Smooth muscle cell (in vitro differentiated cells): ENCODE results near the gene UBE4A. TPM values are rescaled to one million over a fixed set of nuclear protein-coding genes. Genes with fewer than 3 reads are reported as not detected.

Source experiments
- DNase-seq: peaks from one replicate; lab custom pipeline; 2025; ENCODE audit not compliant: unreplicated experiment; lab: John Stamatoyannopoulos, UW
- H2AFZ ChIP-seq: fragments of 200-600 bp; sonication (generic); 2 replicates; pipeline ENCODE4 v1.6.0; 2016; ENCODE audit warnings: antibody characterized with exemption, low read depth, mild to moderate bottlenecking
- H3F3A ChIP-seq: fragments of 200-600 bp; sonication (generic); 2 replicates; pipeline ENCODE4 v1.6.0; 2017; ENCODE audit warnings: antibody characterized with exemption, low read depth
- H3K27ac ChIP-seq: fragments of 200-600 bp; sonication (generic); 2 replicates; pipeline ENCODE4 v1.5.1; 2016; ENCODE audit warnings: low read depth, mild to moderate bottlenecking
- H3K27me3 ChIP-seq: fragments of 200-600 bp; sonication (generic); 2 replicates; pipeline ENCODE4 v1.6.1; 2016; ENCODE audit warnings: low read depth, mild to moderate bottlenecking
- H3K36me3 ChIP-seq: fragments of 200-600 bp; sonication (generic); 2 replicates; pipeline ENCODE4 v1.5.1; 2016; ENCODE audit warnings: low read depth
- H3K4me1 ChIP-seq: fragments of 200-600 bp; sonication (generic); 2 replicates; pipeline ENCODE4 v1.5.1; 2016; ENCODE audit warnings: low read depth
- H3K4me2 ChIP-seq: fragments of 200-600 bp; sonication (generic); 2 replicates; pipeline ENCODE4 v1.6.0; 2016; ENCODE audit warnings: mild to moderate bottlenecking
- H3K4me3 ChIP-seq: fragments of 200-600 bp; sonication (generic); 2 replicates; pipeline ENCODE4 v1.5.1; 2016; ENCODE audit warnings: mild to moderate bottlenecking
- H3K79me2 ChIP-seq: fragments of 200-600 bp; sonication (generic); 2 replicates; pipeline ENCODE4 v1.6.0; 2016; ENCODE audit warnings: low read depth, mild to moderate bottlenecking
- H3K9ac ChIP-seq: fragments of 200-600 bp; sonication (generic); 2 replicates; pipeline ENCODE4 v1.6.0; 2016; ENCODE audit warnings: low read depth
- H3K9me3 ChIP-seq: fragments of 200-600 bp; sonication (generic); replicated peaks from 2 replicates; pipeline ENCODE4 v1.5.1; 2016; ENCODE audit warnings: low read depth
- H4K20me1 ChIP-seq: fragments of 200-600 bp; sonication (generic); 2 replicates; pipeline ENCODE4 v1.6.0; 2016; ENCODE audit warnings: low read depth
- WGBS: methylation state at CpG from one replicate; pipeline ENCODE4 v1.1.7; 2016; ENCODE audit warnings: low lambda C conversion rate; 5-methylcytosine and 5-hydroxymethylcytosine counted together
- polyA plus RNA-seq: library from polyadenylated mRNA; unstranded; fragments of >200 nt; fragmentation: Nextera tagmentation; extraction: Ambion mirVana; gene quantifications from 2 replicates; pipeline ENCODE4 v1.2.1, GENCODE V29; 2016
- total RNA-seq: library from RNA; depleted of rRNA; stranded (reverse); fragments of >200 nt; gene quantifications from 2 replicates; pipeline ENCODE4 v1.2.3, GENCODE V29; 2014
- TF ChIP-seq, protein P1 (sequence below): fragments of 200-600 bp; sonication (generic); IDR thresholded peaks from 2 replicates; pipeline ENCODE4 v1.5.1; 2017; ENCODE audit warnings: borderline replicate concordance, mild to moderate bottlenecking, antibody characterized with exemption; ENCODE audit not compliant: insufficient read depth, poor library complexity, severe bottlenecking

Gene UBE4A
- total and polyA plus RNA-seq, 2 experiments from 2014 or later: 17.3 to 52.4 TPM

DNA sequence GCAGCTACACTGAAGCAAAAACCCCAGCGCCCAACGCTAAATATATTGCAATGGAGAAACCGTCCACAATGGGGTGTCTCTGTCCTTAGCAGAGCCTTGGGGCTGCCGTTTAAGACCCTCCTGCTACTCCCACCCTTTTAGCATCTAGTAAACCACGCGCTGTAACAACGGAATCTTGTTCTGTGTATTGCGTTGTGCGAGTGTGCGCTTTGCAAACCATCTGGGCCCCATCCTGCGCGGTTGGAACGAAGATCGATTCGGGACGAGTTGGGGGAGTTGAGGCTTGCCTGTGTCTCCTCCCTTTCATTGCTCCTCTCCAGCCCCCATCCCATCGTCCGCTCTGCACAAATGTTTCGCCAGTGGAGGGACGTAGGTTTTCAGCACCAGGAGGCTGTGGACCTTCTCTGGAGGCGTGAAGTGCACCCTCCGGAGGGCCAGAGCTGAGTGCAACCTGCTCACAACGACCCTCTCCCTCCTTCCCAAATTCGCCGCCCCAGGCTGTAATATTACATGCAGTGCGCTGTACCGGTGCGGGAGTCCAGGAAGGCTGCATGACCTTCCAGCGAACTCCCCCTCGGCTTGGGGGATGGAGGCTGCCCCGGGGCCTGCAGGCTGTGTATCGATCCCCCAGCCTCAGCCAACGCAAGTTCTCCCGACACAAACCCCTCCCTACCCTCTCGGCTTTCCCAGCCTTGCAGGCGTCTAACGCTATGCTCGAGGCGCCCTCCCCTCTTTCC, 75.3 kb downstream of the UBE4A start:
- H3K79me2 ChIP-seq: peaks cover 30% of the 10 kb centered on the region
- peaks cover 28% of the 10 kb centered on the region for H4K20me1 ChIP-seq
- peaks cover 25% of the 10 kb centered on the region for H3K4me1 ChIP-seq
- H3K9me3 ChIP-seq: no peaks in the 10 kb centered on the region
- peak overlapping the region; percentile 95 for H3K4me2 ChIP-seq
- TF ChIP-seq, protein P1, sequence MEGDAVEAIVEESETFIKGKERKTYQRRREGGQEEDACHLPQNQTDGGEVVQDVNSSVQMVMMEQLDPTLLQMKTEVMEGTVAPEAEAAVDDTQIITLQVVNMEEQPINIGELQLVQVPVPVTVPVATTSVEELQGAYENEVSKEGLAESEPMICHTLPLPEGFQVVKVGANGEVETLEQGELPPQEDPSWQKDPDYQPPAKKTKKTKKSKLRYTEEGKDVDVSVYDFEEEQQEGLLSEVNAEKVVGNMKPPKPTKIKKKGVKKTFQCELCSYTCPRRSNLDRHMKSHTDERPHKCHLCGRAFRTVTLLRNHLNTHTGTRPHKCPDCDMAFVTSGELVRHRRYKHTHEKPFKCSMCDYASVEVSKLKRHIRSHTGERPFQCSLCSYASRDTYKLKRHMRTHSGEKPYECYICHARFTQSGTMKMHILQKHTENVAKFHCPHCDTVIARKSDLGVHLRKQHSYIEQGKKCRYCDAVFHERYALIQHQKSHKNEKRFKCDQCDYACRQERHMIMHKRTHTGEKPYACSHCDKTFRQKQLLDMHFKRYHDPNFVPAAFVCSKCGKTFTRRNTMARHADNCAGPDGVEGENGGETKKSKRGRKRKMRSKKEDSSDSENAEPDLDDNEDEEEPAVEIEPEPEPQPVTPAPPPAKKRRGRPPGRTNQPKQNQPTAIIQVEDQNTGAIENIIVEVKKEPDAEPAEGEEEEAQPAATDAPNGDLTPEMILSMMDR: no peak
- H3F3A ChIP-seq: no peaks in the 10 kb centered on the region
- peak overlapping the region; percentile 88 for H2AFZ ChIP-seq
- 2% methylated on average over 38 of the region's 39 CpGs for WGBS
- peak; percentile 22 for DNase-seq
- no peaks in the 10 kb centered on the region for H3K27me3 ChIP-seq
- H3K9ac ChIP-seq: no peak overlapping the region
- H3K36me3 ChIP-seq: no peaks in the 10 kb centered on the region
- peak overlapping the region; percentile 93 for H3K4me3 ChIP-seq
- no peak overlapping the region for H3K27ac ChIP-seq

DNA sequence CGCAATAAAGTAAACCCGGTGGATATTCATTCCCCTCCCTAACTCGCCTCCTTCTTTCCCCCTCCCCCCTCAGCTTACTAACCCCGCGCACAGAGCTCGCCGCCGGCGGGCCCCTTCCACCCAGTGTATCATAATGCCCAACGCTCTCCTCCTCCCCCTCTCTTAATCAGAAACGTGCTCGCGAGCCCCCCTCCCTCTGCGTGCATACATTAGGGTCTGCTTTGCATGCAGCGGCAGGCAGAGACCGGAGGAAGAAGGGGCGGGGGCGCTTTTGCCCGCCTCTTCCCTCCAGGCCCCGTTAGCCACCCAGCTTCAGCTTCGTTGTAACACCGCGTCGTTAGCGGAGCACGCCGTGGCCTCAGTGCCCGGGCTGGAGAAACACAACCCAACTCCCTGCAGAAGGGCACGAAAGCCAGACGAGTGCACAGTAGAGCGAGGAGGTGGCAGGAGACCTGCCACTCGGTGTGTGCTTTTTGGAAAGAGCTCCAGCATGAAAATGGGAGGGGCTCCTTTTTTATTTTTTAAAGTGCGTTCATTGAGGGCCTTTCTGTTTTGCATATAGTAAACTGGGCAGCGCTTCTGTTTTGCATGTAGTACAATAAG, 76.0 kb downstream of the UBE4A start:
- no peaks in the 10 kb centered on the region for H3K27me3 ChIP-seq
- DNase-seq: peak; percentile 42

GRCh38 chr11:118435893-118436624, 76.7 kb downstream of the UBE4A start, which contains the start of gene KMT2A:
Gene KMT2A (plus strand): TSS chr11:118436492. CDS start chr11:118436513, 21 bp downstream.
- Histone ChIP-seq H3K36me3 (no peaks in the 10 kb centered on the region), H3K4me2 (peak within 1 kb of the TSS; percentile 96), H3K4me1 (peaks cover 29% of the 10 kb centered on the region), H2AFZ (peak within 1 kb of the TSS; percentile 88), H3K27ac (peak within 1 kb of the TSS; percentile 67), H4K20me1 (peaks cover 42% of the 10 kb centered on the region), H3K9ac (peak within 1 kb of the TSS; percentile 94), H3F3A (no peaks in the 10 kb centered on the region), H3K9me3 (no peaks in the 10 kb centered on the region), H3K27me3 (no peaks in the 10 kb centered on the region), H3K4me3 (peak within 1 kb of the TSS; percentile 93), H3K79me2 (peaks cover 44% of the 10 kb centered on the region)
- DNase-seq: peak; percentile 90
- TF ChIP-seq, protein P1: no peak
- under 1% methylated on average over 33 of the region's 83 CpGs for WGBS

More for the DNA sequence above, 76.0 kb downstream of the UBE4A start:
- TF ChIP-seq, protein P1: no peak
- Histone ChIP-seq H3K4me2 (peak overlapping the region; percentile 95), H3K9me3 (no peaks in the 10 kb centered on the region), H3K9ac (no peak overlapping the region), H4K20me1 (peaks cover 35% of the 10 kb centered on the region), H3K36me3 (no peaks in the 10 kb centered on the region), H2AFZ (peak overlapping the region; percentile 88), H3K27ac (no peak overlapping the region), H3K4me1 (peaks cover 29% of the 10 kb centered on the region), H3K79me2 (peaks cover 37% of the 10 kb centered on the region), H3K4me3 (peak overlapping the region; percentile 93), H3F3A (no peaks in the 10 kb centered on the region)
- 1% methylated on average over 27 of the region's 34 CpGs for WGBS
